Left kidney (tissue), 2 donors: ENCODE data around the gene HTR3C. TPM values are rescaled to one million over a fixed set of nuclear protein-coding genes. Genes with fewer than 3 reads are reported as not detected.

Experiments
- DNase-seq: peaks from one replicate; pipeline ENCODE4 v3.0.0-alpha.2; 2013
- polyA plus RNA-seq: library from polyadenylated mRNA; unstranded; fragments of 120-200 nt; gene quantifications from one replicate; pipeline ENCODE4 v1.2.1, GENCODE V29; 2013; ENCODE audit not compliant: insufficient read length

The HTR3C gene
- polyA plus RNA-seq, 1 donor: not detected

GRCh38 chr3:184096811-184097383 lies 44.0 kb downstream of the HTR3C start, which contains the start of gene HTR3E:
TSS of gene HTR3E (plus strand) at chr3:184097064. CDS start at chr3:184097530, 466 bp downstream.
- no peak for DNase-seq

GRCh38 chr3:184097556-184097955 lies 44.7 kb downstream of the HTR3C start:
- DNase-seq: no peak

DNA sequence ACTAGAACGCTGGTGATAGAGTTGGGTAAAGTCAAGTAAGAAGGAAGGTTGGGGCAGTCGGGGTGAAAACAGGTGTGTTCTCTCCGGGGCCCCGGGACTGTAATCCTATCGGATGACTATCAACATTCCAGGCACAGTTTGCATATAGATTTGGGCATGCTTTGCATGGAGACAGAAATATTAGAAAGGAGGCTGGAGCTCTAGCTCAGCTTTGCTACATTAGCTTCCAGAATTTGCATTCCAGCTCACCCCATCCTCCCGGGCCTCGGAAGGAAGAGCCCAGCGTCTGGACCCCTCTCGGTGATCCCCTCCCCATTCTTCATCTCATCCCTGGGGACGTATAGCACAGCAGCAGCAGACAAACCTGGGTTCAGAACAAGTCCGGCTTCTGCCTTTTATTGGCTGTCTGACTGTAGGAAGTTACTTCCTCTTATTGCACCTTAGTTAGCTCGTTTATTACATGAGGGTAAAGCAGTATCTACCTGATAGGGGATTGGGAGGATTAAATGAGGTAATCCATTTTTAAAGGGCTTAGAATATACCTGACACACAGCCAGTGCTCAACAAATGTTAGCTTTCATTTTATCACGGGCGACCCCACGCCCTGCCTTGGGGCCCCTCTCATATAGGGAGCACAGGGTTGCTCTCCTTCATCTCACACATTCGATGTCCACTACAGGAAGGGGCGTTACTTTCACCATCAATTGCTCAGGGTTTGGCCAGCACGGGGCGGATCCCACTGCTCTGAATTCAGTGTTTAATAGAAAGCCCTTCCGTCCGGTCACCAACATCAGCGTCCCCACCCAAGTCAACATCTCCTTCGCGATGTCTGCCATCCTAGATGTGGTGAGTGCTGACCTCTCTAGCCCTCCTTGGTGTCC lies 47.2 kb downstream of the HTR3C start:
- no peak for DNase-seq

Other genes with a start within 250 kb of the HTR3C start
- gene MAP6D1, start 227.5 kb upstream of the HTR3C start, polyA plus RNA-seq: 0.88 TPM
- 60.0 TPM for gene PARL, start 168.2 kb upstream of the HTR3C start, polyA plus RNA-seq
- gene ABCC5, start 35.2 kb upstream of the HTR3C start, polyA plus RNA-seq: 68.0 TPM
- gene HTR3D, start 21.3 kb upstream of the HTR3C start, polyA plus RNA-seq: not detected
- not detected for gene HTR3E, start 44.0 kb downstream of the HTR3C start, polyA plus RNA-seq
- gene EIF2B5, start 82.3 kb downstream of the HTR3C start, polyA plus RNA-seq: 54.6 TPM
- 83.6 TPM for gene DVL3, start 102.3 kb downstream of the HTR3C start, polyA plus RNA-seq
- gene AP2M1, start 121.8 kb downstream of the HTR3C start, polyA plus RNA-seq: 380 TPM
- gene ABCF3, start 133.2 kb downstream of the HTR3C start, polyA plus RNA-seq: 65.4 TPM
- gene VWA5B2, start 176.5 kb downstream of the HTR3C start, polyA plus RNA-seq: 2.2 TPM
- 37.0 TPM for gene ALG3, start 195.9 kb downstream of the HTR3C start, polyA plus RNA-seq
- 2.2 TPM for gene EEF1AKMT4, start 196.6 kb downstream of the HTR3C start, polyA plus RNA-seq
- gene CAMK2N2, start 208.5 kb downstream of the HTR3C start, polyA plus RNA-seq: 0.25 TPM
- not detected for gene ECE2, start 223.0 kb downstream of the HTR3C start, polyA plus RNA-seq
- gene PSMD2, start 246.2 kb downstream of the HTR3C start, polyA plus RNA-seq: 252 TPM